Vagina (tissue), 2 donors: ENCODE results near the gene SLC35D1. TPM values are rescaled to one million over a fixed set of nuclear protein-coding genes. Genes with fewer than 3 reads are reported as not detected.
"Not testable (repeated sequence)": the region's sequence is repeated elsewhere in the genome, so short reads cannot be mapped to it uniquely, and the experiment has no call there.

ENCODE experiments used
- DNase-seq, 2 donors: peaks; one replicate each; pipeline ENCODE4 v3.0.0-alpha.2; 2017; ENCODE audit errors: extremely low spot score in 2 of 2
- H3K27ac ChIP-seq: fragments of 200-600 bp; sonication (generic); one replicate; pipeline ENCODE4 v1.5.1; 2019
- H3K27me3 ChIP-seq: fragments of 200-600 bp; sonication (generic); one replicate; pipeline ENCODE4 v1.5.1; 2019
- H3K36me3 ChIP-seq, 2 donors: fragments of 200-600 bp; sonication (generic); one replicate each; pipeline ENCODE4 v1.5.1; 2017 to 2019
- H3K4me1 ChIP-seq: fragments of 200-600 bp; sonication (generic); one replicate; pipeline ENCODE4 v1.5.1; 2019
- H3K4me3 ChIP-seq, 2 donors: fragments of 200-600 bp; sonication (generic); 1 replicate in 1 of 2; 2 replicates in 1 of 2; pipeline ENCODE4 v1.5.1; 2016 to 2019
- H3K9me3 ChIP-seq: fragments of 200-600 bp; sonication (generic); one replicate; pipeline ENCODE4 v1.5.1; 2019
- CTCF ChIP-seq, 3 experiments: fragments of 450-650 bp in 2 of 3; fragments of 200-600 bp in 1 of 3; sonication (generic) in 1 of 3; IDR thresholded peaks; one replicate each; pipeline ENCODE4 v1.5.1; 2017 to 2019; ENCODE audit warnings: antibody characterized with exemption in 3 of 3, mild to moderate bottlenecking in 2 of 3, moderate library complexity in 2 of 3
- POLR2A ChIP-seq, 2 donors: fragments of 450-650 bp; IDR thresholded peaks; one replicate each; pipeline ENCODE4 v1.6.1; 2017; ENCODE audit warnings: antibody characterized with exemption in 2 of 2, mild to moderate bottlenecking in 2 of 2, moderate library complexity in 2 of 2
- POLR2AphosphoS5 ChIP-seq, 2 donors: sonication (generic); formaldehyde crosslinking; IDR thresholded peaks; one replicate each; pipeline ENCODE4 v1.9.0; 2017; ENCODE audit warnings: antibody characterized with exemption in 2 of 2, mild to moderate bottlenecking in 2 of 2, low read depth in 1 of 2; ENCODE audit not compliant: insufficient read depth in 1 of 2
- intact Hi-C: fragments of 100-400 bp; cut with DNase I; formaldehyde crosslinking; loops from one replicate; pipeline ENCODE4 v1.15.1; 2023
- total RNA-seq: library from RNA; depleted of rRNA; stranded (reverse); fragments of >200 nt; gene quantifications from one replicate; pipeline ENCODE4 v1.2.3, GENCODE V29; 2016

The SLC35D1 gene
- total RNA-seq, 1 donor from 2014 or later, result 13.3 TPM

GRCh38 chr1:66978201-66978600 is 75.7 kb downstream of the SLC35D1 start:
- H3K4me3 ChIP-seq, result no peak overlapping the region
- no peaks in the 10 kb centered on the region for H3K27me3 ChIP-seq
- peaks cover 0 to 42% of the 10 kb centered on the region in 2 donors for H3K36me3 ChIP-seq
- H3K9me3 ChIP-seq, result no peaks in the 10 kb centered on the region
- peaks cover 23% of the 10 kb centered on the region for H3K4me1 ChIP-seq
- H3K27ac ChIP-seq, result no peak overlapping the region
- DNase-seq, result no peak
- no peak for TF ChIP-seq POLR2A (IDR thresholded peaks at IDR 0.05)
- intact Hi-C loops, result no loop called here

- intact Hi-C loops, result no loop called here
- H3K27me3 ChIP-seq, result no peaks in the 10 kb centered on the region
- H3K36me3 ChIP-seq, result peaks cover 0 to 40% of the 10 kb centered on the region in 2 donors
- DNase-seq, result no peak
- peaks cover 7% of the 10 kb centered on the region for H3K4me1 ChIP-seq
- no peaks in the 10 kb centered on the region for H3K9me3 ChIP-seq
- no peak overlapping the region for H3K4me3 ChIP-seq
- no peak overlapping the region for H3K27ac ChIP-seq
- TF ChIP-seq CTCF (IDR thresholded peaks at IDR 0.05), result no peak
Measured at GRCh38 chr1:66968574-66968973, 85.4 kb downstream of the SLC35D1 start.

DNA sequence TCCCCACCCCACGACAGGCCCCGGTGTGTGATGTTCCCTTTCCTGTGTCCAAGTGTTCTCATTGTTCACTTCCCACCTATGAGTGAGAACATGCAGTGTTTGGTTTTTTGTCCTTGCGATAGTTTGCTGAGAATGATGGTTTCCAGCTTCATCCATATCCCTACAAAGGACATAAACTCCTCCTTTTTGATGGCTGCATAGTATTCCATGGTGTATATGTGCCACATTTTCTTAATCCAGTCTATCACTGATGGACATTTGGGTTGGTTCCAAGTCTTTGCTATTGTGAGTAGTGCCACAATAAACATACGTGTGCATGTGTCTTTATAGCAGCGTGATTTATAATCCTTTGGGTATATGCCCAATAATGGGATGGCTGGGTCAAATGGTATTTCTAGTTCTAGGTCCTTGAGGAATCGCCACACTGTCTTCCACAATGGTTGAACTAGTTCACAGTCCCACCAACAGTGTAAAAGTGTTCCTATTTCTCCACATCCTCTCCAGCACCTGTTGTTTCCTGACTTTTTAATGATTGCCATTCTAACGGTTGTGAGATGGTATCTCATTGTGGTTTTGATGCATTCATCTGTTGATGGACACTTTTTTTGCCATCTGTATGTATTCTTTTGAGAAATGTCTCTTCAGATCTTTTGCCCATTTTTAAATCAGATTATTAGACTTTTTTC is 87.6 kb downstream of the SLC35D1 start:
- H3K4me1 ChIP-seq, H3K4me3 ChIP-seq, H3K9me3 ChIP-seq, H3K27me3 ChIP-seq, intact Hi-C loops, H3K27ac ChIP-seq, DNase-seq: not testable (repeated sequence)
- peaks cover 0 to 44% of the 10 kb centered on the region in 2 donors for H3K36me3 ChIP-seq

DNA sequence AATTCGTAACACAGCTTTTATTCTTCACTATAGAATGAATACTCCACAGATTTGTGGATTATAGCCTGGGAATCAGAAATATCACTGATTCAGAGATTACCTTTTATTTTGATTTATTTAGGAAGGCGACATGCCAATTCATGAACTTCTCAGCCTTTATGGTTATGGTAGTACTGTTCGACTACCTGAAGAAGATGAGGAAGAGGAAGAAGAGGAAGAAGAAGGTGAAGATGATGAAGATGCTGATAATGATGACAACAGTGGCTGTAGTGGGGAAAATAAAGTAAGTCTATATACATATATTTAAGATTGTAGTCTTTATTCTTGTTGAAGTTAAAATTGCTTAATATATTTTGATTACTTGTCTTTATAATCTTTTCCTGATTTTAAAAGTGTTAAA is 96.0 kb downstream of the SLC35D1 start:
- no peak overlapping the region for H3K4me3 ChIP-seq
- DNase-seq, result no peak
- intact Hi-C loops, result no loop called here

DNA sequence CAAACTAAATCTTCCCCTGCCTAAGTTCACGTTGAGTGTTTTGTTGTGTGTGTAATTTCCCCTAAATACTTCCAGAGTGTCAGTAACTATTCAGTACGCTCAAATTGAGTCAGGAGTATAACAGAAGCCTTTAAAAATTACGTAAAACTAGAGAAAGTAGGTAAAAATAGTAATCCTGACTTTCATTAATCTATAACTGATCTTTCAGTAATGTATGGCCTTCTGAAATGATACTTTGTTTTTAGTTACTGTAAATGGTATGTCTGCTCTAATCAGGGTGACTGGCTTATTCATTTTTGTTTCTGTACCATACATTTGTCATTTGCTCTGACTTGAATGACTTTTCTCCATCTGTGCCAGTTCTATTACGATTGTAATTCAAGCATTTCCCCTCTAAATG is 99.7 kb downstream of the SLC35D1 start:
- H3K27me3 ChIP-seq, result no peaks in the 10 kb centered on the region
- intact Hi-C loops, result no loop called here
- H3K27ac ChIP-seq, result no peak overlapping the region
- DNase-seq, result no peak
- TF ChIP-seq POLR2A (IDR thresholded peaks at IDR 0.05) (no peak), POLR2AphosphoS5 (IDR thresholded peaks at IDR 0.05; ENCODE audit: insufficient read depth in 1 of 2, low read depth in 1 of 2) (no peak), CTCF (IDR thresholded peaks at IDR 0.05) (no peak)
- no peaks in the 10 kb centered on the region for H3K9me3 ChIP-seq
- peaks cover 0 to 27% of the 10 kb centered on the region in 2 donors for H3K36me3 ChIP-seq
- H3K4me3 ChIP-seq, result no peak overlapping the region
- H3K4me1 ChIP-seq, result peaks cover 5% of the 10 kb centered on the region

More for the DNA sequence above, 96.0 kb downstream of the SLC35D1 start:
- Histone ChIP-seq H3K9me3 (no peaks in the 10 kb centered on the region), H3K27ac (no peak overlapping the region), H3K4me1 (peaks cover 5% of the 10 kb centered on the region), H3K27me3 (no peaks in the 10 kb centered on the region), H3K36me3 (peaks cover 0 to 52% of the 10 kb centered on the region in 2 donors)
- TF ChIP-seq POLR2A (IDR thresholded peaks at IDR 0.05) (no peak), POLR2AphosphoS5 (IDR thresholded peaks at IDR 0.05; ENCODE audit: insufficient read depth in 1 of 2, low read depth in 1 of 2) (no peak), CTCF (IDR thresholded peaks at IDR 0.05) (no peak)

DNA sequence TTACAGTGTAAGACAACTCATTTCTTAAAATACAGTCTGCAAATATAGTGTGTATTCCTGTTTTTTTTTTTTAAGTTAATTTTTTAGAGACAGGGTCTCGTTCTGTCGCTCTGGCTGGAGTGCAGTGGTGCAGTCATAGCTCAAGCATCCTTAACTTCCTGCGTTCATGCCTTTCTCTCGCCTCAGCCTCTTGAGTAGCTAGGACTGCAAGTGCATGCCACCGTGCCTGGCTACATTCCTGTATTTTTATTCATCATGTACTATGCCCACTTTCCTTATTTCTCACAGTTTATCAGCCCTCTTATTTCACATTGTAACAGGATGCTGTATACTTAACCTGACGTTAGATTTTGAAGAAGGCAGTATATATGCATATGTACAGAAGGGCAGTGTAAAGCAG is 102.4 kb downstream of the SLC35D1 start:
- intact Hi-C loops, result no loop called here

More for the DNA sequence above, 102.4 kb downstream of the SLC35D1 start:
- TF ChIP-seq POLR2AphosphoS5 (IDR thresholded peaks at IDR 0.05; ENCODE audit: insufficient read depth in 1 of 2, low read depth in 1 of 2) (no peak), CTCF (IDR thresholded peaks at IDR 0.05) (no peak), POLR2A (IDR thresholded peaks at IDR 0.05) (no peak)
- Histone ChIP-seq H3K36me3 (peaks cover 0 to 28% of the 10 kb centered on the region in 2 donors), H3K4me3 (no peak overlapping the region), H3K27ac (no peak overlapping the region), H3K4me1 (peaks cover 5% of the 10 kb centered on the region), H3K9me3 (no peaks in the 10 kb centered on the region), H3K27me3 (no peaks in the 10 kb centered on the region)
- DNase-seq, result no peak
